Ascending aorta (tissue), 2 donors: Measurements from ENCODE around the gene ACACA. TPM values are rescaled to one million over a fixed set of nuclear protein-coding genes. Genes with fewer than 3 reads are reported as not detected.

Source experiments
- DNase-seq, 2 donors: peaks; one replicate each; pipeline ENCODE4 v3.0.0-alpha.2; 2019; ENCODE audit warnings: low spot score in 2 of 2
- H3K27ac ChIP-seq, 2 donors: fragments of 200-600 bp; sonication (generic); one replicate each; pipeline ENCODE4 v1.5.1; 2016 to 2017; ENCODE audit warnings: mild to moderate bottlenecking in 1 of 2
- H3K27me3 ChIP-seq: fragments of 200-600 bp; sonication (generic); one replicate; pipeline ENCODE4 v1.5.1; 2017
- H3K36me3 ChIP-seq, 2 donors: fragments of 200-600 bp; sonication (generic); one replicate each; pipeline ENCODE4 v1.5.1; 2016
- H3K4me1 ChIP-seq, 2 donors: fragments of 200-600 bp; sonication (generic); one replicate each; pipeline ENCODE4 v1.5.1; 2016 to 2017; ENCODE audit warnings: mild to moderate bottlenecking in 1 of 2
- H3K4me3 ChIP-seq, 2 donors: fragments of 200-600 bp; sonication (generic); one replicate each; pipeline ENCODE4 v1.5.1; 2016 to 2017; ENCODE audit warnings: mild to moderate bottlenecking in 1 of 2
- H3K9me3 ChIP-seq, 2 donors: fragments of 200-600 bp; sonication (generic); one replicate each; pipeline ENCODE4 v1.5.1; 2016
- intact Hi-C: fragments of 100-400 bp; cut with DNase I; formaldehyde crosslinking; loops from one replicate; pipeline ENCODE4 v1.15.1; 2023
- total RNA-seq: library from RNA; depleted of rRNA; stranded (reverse); fragments of >200 nt; gene quantifications from one replicate; pipeline ENCODE4 v1.1.0, GENCODE V29; 2016
- TF ChIP-seq, protein P1 (sequence below), 3 experiments: fragments of 200-600 bp in 2 of 3; fragments of 450-650 bp in 1 of 3; sonication (generic) in 2 of 3; IDR thresholded peaks; one replicate each; pipeline ENCODE4 v1.5.1; 2016 to 2019; ENCODE audit warnings: antibody characterized with exemption in 3 of 3, mild to moderate bottlenecking in 1 of 3, moderate library complexity in 1 of 3

The ACACA gene
- total RNA-seq, 1 donor from 2014 or later, result 69.0 TPM

- intact Hi-C loops, result no loop called here
- Histone ChIP-seq H3K36me3 (peaks cover 9 to 28% of the 10 kb centered on the region in 2 donors), H3K4me1 (no peaks in the 10 kb centered on the region), H3K9me3 (no peaks in the 10 kb centered on the region), H3K27me3 (no peaks in the 10 kb centered on the region), H3K4me3 (no peak overlapping the region), H3K27ac (no peak overlapping the region)
- DNase-seq, result no peak
- TF ChIP-seq, protein P1, sequence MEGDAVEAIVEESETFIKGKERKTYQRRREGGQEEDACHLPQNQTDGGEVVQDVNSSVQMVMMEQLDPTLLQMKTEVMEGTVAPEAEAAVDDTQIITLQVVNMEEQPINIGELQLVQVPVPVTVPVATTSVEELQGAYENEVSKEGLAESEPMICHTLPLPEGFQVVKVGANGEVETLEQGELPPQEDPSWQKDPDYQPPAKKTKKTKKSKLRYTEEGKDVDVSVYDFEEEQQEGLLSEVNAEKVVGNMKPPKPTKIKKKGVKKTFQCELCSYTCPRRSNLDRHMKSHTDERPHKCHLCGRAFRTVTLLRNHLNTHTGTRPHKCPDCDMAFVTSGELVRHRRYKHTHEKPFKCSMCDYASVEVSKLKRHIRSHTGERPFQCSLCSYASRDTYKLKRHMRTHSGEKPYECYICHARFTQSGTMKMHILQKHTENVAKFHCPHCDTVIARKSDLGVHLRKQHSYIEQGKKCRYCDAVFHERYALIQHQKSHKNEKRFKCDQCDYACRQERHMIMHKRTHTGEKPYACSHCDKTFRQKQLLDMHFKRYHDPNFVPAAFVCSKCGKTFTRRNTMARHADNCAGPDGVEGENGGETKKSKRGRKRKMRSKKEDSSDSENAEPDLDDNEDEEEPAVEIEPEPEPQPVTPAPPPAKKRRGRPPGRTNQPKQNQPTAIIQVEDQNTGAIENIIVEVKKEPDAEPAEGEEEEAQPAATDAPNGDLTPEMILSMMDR (IDR thresholded peaks at IDR 0.05), result no peak
Observed at GRCh38 chr17:37194208-37194607, 212.4 kb downstream of the ACACA start.

DNA sequence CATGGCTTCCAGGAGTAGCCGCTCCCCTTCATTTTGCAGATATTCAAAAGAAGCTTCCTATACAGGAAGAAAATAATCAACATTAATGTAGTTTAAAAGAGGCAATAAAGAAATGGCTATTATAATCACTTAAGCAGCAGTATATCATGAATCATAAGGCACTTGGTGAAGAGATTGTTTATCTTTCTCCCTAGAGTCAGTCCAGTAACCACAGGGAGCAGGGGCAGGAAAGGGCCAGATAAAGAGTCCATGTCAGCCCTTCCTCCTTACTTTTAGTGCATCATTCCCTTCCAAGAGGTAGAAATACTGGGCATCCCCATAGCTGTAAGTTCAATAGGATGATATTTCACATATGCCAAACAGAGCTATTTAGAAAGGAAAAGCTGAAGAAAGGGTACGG lies 215.4 kb downstream of the ACACA start:
- TF ChIP-seq, protein P1 (IDR thresholded peaks at IDR 0.05), result no peak
- H3K36me3 ChIP-seq, result peaks cover 13 to 47% of the 10 kb centered on the region in 2 donors

GRCh38 chr17:37190493-37190892 lies 216.1 kb downstream of the ACACA start:
- intact Hi-C loops, result no loop called here
- H3K36me3 ChIP-seq, result peaks cover 13 to 47% of the 10 kb centered on the region in 2 donors
- no peak for DNase-seq

More for the DNA sequence above, 215.4 kb downstream of the ACACA start:
- Histone ChIP-seq H3K4me1 (no peaks in the 10 kb centered on the region), H3K27ac (no peak overlapping the region), H3K27me3 (no peaks in the 10 kb centered on the region), H3K9me3 (no peaks in the 10 kb centered on the region), H3K4me3 (no peak overlapping the region)
- DNase-seq, result no peak
- intact Hi-C loops, result no loop called here

GRCh38 chr17:37188157-37188556 lies 218.5 kb downstream of the ACACA start:
- Histone ChIP-seq H3K27ac (no peak overlapping the region), H3K4me1 (no peaks in the 10 kb centered on the region), H3K4me3 (no peak overlapping the region), H3K9me3 (no peaks in the 10 kb centered on the region), H3K27me3 (no peaks in the 10 kb centered on the region), H3K36me3 (peaks cover 13 to 50% of the 10 kb centered on the region in 2 donors)
- intact Hi-C loops, result no loop called here
- no peak for DNase-seq
- TF ChIP-seq, protein P1 (IDR thresholded peaks at IDR 0.05), result no peak

More at GRCh38 chr17:37190493-37190892, 216.1 kb downstream of the ACACA start:
- no peak overlapping the region for H3K27ac ChIP-seq
- no peak overlapping the region for H3K4me3 ChIP-seq
- no peaks in the 10 kb centered on the region for H3K9me3 ChIP-seq
- TF ChIP-seq, protein P1 (IDR thresholded peaks at IDR 0.05), result no peak
- H3K27me3 ChIP-seq, result no peaks in the 10 kb centered on the region
- H3K4me1 ChIP-seq, result no peaks in the 10 kb centered on the region

DNA sequence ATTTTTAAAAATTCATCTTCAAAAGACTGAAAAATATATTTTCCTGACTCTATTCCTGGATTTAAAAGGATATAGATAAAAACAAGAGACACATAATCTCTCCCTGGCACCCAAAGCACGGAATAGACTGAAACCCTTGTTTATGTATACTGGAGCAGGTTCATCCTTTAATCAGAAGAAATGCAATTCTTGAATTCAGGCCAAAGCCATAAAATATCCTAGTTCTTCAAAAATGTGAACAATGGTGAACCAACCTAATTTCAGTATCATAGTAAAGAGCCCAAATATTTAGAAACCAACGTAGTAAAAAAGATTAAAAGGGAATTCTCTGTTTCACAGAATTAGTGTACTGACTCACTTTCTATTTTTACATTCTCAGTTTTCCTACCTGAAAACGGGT lies 219.4 kb downstream of the ACACA start:
- Histone ChIP-seq H3K36me3 (peaks cover 13 to 46% of the 10 kb centered on the region in 2 donors), H3K27ac (no peak overlapping the region), H3K4me1 (no peaks in the 10 kb centered on the region), H3K27me3 (no peaks in the 10 kb centered on the region), H3K4me3 (no peak overlapping the region), H3K9me3 (no peaks in the 10 kb centered on the region)
- DNase-seq, result no peak
- TF ChIP-seq, protein P1 (IDR thresholded peaks at IDR 0.05), result no peak
- intact Hi-C loops, result no loop called here
